GM18511 (cell line): ENCODE data around the gene HDLBP.

ENCODE experiments used
- ATAC-seq: cut with Tn5 transposase; IDR thresholded peaks from one replicate; pipeline ENCODE4 v1.9.1; 2021; ENCODE audit warnings: mild to moderate bottlenecking, moderate library complexity; ENCODE audit not compliant: unreplicated experiment

HDLBP gene, protein sequence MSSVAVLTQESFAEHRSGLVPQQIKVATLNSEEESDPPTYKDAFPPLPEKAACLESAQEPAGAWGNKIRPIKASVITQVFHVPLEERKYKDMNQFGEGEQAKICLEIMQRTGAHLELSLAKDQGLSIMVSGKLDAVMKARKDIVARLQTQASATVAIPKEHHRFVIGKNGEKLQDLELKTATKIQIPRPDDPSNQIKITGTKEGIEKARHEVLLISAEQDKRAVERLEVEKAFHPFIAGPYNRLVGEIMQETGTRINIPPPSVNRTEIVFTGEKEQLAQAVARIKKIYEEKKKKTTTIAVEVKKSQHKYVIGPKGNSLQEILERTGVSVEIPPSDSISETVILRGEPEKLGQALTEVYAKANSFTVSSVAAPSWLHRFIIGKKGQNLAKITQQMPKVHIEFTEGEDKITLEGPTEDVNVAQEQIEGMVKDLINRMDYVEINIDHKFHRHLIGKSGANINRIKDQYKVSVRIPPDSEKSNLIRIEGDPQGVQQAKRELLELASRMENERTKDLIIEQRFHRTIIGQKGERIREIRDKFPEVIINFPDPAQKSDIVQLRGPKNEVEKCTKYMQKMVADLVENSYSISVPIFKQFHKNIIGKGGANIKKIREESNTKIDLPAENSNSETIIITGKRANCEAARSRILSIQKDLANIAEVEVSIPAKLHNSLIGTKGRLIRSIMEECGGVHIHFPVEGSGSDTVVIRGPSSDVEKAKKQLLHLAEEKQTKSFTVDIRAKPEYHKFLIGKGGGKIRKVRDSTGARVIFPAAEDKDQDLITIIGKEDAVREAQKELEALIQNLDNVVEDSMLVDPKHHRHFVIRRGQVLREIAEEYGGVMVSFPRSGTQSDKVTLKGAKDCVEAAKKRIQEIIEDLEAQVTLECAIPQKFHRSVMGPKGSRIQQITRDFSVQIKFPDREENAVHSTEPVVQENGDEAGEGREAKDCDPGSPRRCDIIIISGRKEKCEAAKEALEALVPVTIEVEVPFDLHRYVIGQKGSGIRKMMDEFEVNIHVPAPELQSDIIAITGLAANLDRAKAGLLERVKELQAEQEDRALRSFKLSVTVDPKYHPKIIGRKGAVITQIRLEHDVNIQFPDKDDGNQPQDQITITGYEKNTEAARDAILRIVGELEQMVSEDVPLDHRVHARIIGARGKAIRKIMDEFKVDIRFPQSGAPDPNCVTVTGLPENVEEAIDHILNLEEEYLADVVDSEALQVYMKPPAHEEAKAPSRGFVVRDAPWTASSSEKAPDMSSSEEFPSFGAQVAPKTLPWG (N-terminal part only)

GRCh38 chr2:241315093-241315878, at the start of gene HDLBP:
Gene HDLBP (minus strand): TSS chr2:241315672. CDS start chr2:241266869, 48,803 bp downstream.
- peak; percentile 73 for ATAC-seq

DNA sequence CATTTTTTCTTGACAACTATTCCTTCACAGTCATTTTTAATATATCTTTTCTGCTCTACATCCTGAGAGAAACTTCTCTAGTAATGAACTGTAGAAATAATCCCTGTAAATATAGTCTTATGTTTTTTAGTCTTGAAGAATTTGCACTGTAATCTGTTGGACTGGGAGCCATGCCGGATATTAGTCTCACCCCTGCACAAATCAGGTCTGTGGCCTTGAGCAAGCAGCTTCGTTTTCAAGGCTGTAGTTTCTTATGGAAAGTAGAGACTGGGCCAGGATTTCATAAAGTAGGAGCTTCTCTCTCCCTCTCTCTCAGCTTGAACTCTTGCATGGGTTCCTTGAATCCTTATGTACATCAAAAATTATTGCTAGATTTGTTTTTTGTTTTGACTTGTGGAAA, 49.3 kb upstream of the HDLBP start:
- no peak for ATAC-seq

- no peak for ATAC-seq
Observed at GRCh38 chr2:241363426-241363825, 48.0 kb upstream of the HDLBP start.

DNA sequence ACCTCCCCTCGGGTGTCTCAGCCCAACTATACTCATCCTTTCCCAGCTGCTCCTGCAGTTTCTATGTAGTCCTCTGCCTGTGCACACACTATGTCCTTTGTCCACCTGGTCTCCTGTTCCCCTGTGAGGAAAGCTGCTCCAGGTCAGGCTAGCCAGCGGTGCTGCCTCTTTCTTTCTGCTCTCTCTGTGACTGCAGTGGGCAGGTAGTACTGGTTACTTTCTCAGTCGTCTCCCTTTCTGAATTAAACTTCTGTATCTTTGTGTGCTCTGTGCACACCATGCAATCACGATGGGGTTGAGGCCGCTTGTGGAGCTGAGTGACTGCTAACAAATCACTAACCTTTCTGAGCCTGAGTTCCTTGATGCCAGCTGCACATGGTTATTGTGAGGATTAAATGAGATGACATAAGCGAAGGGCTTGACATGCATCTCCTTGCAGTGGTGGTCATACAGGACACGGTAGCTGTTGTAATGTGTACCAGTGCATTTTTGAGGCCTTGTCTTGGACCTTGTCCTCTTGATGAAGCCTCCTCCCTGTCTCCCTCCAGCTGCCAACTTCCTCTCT, 44.1 kb upstream of the HDLBP start:
- no peak for ATAC-seq

- peak; percentile 50 for ATAC-seq
Observed at GRCh38 chr2:241358470-241358869, 43.0 kb upstream of the HDLBP start.

- no peak for ATAC-seq
Observed at GRCh38 chr2:241357531-241357930, 42.1 kb upstream of the HDLBP start.

- ATAC-seq: no peak
Observed at GRCh38 chr2:241356871-241357260, 41.4 kb upstream of the HDLBP start.

DNA sequence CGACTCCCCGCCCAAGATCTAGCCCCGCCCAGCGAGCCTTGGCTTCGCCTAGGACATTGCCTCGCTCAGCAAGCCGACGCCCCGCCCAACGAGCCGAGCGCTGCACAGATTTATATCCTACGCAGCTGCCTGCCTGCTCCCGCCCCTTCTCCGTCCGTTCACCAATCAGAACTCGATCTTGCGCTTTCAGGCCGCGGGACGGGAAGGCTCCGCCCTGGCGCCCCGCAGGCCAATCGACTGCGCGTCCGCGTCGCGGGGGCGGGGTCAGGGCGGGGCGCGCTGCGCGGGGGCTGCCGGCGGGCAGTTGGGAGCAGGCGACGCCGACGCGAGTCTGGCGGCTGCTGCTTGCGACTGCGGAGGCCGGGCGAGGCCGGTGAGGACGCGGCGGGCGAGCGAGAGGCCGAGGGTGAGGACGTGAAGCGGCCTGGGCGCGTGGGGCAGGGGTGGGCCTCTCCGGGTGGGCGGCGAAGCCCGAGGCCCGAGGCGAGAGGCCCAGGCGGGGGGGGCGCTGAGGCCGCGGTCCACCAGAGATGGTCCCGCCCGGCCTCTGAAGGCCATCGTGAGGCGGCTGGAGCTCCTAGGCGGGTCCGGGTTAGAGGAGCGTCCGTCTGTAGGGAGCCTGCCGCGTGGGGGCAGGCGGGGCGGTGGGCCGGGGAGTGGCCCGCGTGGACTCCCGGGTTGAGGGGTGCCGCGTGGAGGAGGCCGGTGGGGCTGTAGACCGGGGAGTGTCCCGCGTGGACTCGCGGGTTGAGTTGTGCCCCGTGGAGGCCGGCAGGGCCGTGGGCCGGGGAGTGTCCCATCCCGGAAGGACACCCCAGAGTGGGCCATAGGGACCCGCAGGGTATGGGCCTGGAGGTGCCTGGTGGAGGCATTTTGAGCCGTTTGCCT, 40.8 kb upstream of the HDLBP start, which contains the start of gene FARP2:
FARP2 (plus strand) TSS at position 303 of the 888 bp plus-strand sequence. CDS start 16,823 bp downstream, outside the sequence.
- ATAC-seq: peak; percentile 78

GRCh38 chr2:241354668-241355658, 39.5 kb upstream of the HDLBP start:
- ATAC-seq: peak; percentile 39

- no peak for ATAC-seq
Observed at GRCh38 chr2:241352227-241352626, 36.8 kb upstream of the HDLBP start.

DNA sequence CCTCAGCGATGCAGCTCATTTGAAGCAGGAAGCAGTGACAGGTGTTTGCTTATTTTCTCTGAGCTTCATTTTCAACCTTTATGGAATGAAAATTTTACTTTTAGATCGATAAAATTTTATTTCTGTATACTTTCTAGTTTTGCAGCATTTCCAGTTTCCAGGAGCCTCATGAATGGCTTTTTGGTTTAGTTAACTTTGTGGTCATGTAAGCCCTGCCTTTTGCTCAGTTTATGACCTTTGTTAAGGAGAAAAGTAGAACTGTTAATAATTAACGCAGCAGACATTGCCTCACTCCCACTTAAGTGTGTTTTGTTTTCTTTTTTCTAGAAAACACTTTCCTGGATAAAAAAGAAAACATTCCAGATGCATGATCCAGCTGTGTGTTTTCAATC, 36.2 kb upstream of the HDLBP start:
- ATAC-seq: no peak

DNA sequence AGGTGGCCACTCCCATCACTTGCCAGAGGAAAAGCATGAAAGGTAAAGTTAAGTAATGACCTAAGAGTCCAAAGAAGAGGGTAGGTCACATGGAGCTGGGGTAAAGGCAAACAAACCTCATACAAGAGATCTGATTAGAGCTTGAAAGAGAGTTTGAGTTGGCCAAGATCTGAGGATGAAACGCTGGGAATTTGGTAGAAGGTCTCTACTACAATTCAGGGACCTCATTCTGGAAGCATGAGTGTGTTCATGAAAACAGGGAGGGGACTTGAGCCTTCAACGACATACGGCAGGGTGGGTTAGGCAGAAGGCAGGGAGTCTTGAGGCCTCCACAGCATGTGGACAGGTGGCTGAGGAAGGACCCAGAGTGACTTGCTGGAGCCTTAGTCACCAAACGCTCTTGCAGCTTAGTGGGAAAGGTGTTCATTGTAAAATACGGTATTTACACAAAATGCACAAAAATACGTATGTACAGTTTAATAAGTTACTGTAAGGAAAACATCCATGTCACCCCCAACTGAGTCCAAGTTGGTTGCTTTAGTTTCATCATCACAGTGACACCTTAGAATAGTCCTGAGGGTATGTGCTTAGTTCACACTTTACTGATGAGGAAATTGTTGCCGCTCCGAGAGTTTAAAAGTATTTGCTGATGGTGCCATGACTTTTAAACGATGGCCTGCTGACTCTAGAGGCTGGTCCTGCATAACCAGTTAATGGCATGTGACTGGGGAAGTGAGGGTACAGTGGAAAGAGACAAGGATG, 35.6 kb upstream of the HDLBP start:
- ATAC-seq: no peak

DNA sequence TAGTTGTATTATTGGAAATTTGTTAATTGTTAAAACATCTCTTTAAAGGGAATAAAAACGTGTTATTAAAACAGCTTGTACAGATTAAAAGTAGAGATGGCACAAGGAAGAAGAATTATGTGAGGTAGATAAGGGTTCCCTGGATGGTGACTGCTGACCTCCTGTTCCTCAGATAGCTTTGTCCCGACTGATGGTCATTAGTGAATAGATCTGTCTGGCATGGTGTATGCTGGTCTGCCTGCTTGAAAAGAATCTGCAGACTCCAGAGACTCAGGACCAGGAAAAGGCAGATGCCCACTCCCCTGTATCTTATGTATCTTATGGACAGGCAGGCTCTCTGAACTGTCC, 35.0 kb upstream of the HDLBP start:
- no peak for ATAC-seq

DNA sequence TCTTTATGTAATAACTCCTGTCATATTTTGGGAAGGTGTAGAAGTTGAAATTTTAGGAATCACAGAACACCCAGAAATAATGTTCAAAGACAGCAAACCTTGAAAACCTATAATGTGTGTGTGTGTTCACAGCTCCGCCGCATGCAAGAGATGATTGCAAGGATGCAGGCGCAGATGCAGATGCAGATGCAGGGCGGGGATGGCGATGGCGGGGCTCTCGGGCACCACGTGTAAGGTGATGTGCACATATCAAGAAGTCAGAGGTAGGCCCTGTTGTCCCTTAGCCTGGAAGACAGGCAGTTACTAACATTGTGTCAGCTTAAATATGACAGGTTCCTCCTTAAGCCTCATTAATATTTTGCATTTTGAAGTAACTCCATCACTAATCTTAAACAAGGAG, 34.5 kb upstream of the HDLBP start:
- ATAC-seq: no peak

- ATAC-seq: no peak
Observed at GRCh38 chr2:241344925-241345651, 29.6 kb upstream of the HDLBP start.

- ATAC-seq: no peak
Observed at GRCh38 chr2:241340631-241341163, 25.2 kb upstream of the HDLBP start.
